NB4 (cell line): ENCODE data around the gene SCMH1.

ENCODE experiments used
- DNase-seq: peaks from one replicate; pipeline ENCODE4 v3.0.0; 2010; ENCODE audit warnings: low read depth
- H3K4me3 ChIP-seq: one replicate; pipeline ENCODE4 v1.5.1; 2011; ENCODE audit warnings: mild to moderate bottlenecking, low read depth, low read length, moderate library complexity
- MYC ChIP-seq: IDR thresholded peaks from 2 replicates; pipeline ENCODE4 v1.6.1; 2011; ENCODE audit warnings: low read depth, low read length
- POLR2A ChIP-seq: IDR thresholded peaks from 2 replicates; pipeline ENCODE4 v1.6.1; 2011; ENCODE audit warnings: mild to moderate bottlenecking; ENCODE audit not compliant: insufficient read length; ENCODE audit errors: extremely low read depth
- TF ChIP-seq, protein P1 (sequence below): IDR thresholded peaks from 2 replicates; pipeline ENCODE4 v1.6.1; 2011; ENCODE audit warnings: low read depth, low read length
- TF ChIP-seq, protein P2 (sequence below): IDR thresholded peaks from one replicate; pipeline ENCODE4 v1.5.1; 2012; ENCODE audit warnings: low read depth, low read length

The SCMH1 gene

DNA sequence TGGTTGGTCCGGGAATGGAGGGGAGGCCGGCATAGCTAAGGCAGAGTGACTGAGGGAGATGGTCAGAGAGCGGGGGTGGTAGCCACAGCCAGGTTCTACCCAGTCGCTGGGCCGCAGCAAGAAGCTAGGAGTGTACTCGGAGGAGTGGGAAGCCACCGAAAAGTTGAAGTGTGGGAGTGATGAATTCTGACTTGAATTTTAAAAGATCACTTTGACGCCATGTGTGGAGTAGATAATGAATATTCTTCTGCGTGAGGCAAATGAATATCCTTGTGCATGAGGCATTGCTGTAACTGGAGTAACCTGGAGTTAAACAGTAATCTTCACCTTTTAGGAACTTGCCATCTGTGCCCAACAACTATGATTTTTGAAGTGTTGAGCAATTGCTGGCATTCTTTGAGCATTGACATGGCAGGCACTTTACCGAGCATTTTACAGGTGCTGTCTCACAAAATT lies 255.8 kb downstream of the SCMH1 start:
- no peak for DNase-seq
- TF ChIP-seq, protein P1, sequence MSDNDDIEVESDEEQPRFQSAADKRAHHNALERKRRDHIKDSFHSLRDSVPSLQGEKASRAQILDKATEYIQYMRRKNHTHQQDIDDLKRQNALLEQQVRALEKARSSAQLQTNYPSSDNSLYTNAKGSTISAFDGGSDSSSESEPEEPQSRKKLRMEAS: no peak
- H3K4me3 ChIP-seq: no peak overlapping the region

DNA sequence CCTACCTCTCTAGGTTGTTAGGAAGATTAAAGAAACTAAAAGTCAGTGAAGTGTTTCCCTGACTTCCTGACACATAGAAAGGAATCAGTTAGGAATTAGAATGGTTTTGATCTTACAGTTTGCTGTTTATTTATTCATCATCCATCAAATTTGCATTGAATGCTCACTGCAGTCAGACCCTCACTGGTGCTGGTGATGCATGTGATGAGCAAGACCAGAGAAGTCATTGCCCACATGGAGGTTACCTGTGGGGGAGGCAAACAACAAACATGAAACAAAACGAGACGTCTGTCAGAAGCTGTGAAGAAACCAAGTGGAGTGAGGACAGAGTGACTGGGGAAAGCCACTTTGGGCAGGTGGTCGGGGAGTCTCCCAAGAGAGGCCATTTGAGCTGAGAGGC lies 256.2 kb downstream of the SCMH1 start:
- TF ChIP-seq MYC: no peak
- TF ChIP-seq, protein P2, sequence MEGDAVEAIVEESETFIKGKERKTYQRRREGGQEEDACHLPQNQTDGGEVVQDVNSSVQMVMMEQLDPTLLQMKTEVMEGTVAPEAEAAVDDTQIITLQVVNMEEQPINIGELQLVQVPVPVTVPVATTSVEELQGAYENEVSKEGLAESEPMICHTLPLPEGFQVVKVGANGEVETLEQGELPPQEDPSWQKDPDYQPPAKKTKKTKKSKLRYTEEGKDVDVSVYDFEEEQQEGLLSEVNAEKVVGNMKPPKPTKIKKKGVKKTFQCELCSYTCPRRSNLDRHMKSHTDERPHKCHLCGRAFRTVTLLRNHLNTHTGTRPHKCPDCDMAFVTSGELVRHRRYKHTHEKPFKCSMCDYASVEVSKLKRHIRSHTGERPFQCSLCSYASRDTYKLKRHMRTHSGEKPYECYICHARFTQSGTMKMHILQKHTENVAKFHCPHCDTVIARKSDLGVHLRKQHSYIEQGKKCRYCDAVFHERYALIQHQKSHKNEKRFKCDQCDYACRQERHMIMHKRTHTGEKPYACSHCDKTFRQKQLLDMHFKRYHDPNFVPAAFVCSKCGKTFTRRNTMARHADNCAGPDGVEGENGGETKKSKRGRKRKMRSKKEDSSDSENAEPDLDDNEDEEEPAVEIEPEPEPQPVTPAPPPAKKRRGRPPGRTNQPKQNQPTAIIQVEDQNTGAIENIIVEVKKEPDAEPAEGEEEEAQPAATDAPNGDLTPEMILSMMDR: no peak
- TF ChIP-seq, protein P1: no peak
- no peak for TF ChIP-seq POLR2A
- no peak overlapping the region for H3K4me3 ChIP-seq
- no peak for DNase-seq

DNA sequence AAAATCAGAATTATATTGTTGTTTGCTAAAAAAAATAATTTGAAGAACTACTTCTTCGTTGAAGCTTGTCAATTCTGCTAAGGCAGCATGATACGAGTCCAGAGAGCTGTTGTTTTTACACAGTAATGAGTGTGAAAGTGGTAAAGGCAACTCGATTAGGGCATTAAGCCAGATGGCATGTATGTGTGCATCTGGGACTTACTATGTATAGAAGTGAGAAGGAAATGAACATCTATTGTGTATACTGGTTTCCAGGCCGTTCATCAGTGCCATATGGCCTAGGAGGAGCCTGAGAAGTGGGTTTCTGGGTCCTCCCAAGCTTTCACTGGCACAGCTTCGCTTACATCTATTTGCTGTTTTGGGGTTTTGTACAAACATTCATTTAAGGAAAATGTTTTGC lies 256.9 kb downstream of the SCMH1 start:
- DNase-seq: no peak
- TF ChIP-seq MYC: no peak
- TF ChIP-seq, protein P2: no peak
- H3K4me3 ChIP-seq: no peak overlapping the region

DNA sequence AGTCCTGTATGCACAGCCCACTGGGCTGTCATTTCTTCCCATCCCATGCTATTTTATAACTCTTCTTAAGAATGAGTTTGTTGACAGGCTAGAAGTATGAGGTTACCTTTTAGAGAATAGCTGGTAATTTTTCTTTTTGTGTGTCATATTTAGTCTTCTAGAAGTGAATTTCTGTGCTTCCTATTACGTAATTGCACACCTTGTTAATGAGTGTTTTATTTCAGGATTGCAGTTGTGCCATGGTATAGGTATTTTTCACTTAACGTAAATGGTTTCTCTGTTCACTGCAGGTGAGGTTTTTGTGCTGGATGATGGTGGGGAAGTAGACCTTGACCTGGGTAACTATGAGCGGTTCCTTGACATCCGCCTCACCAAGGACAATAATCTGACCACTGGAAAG lies 257.6 kb downstream of the SCMH1 start:
- DNase-seq: no peak
- H3K4me3 ChIP-seq: no peak overlapping the region
- TF ChIP-seq, protein P1: no peak
- TF ChIP-seq POLR2A (no peak), MYC (no peak)
- TF ChIP-seq, protein P2: no peak

DNA sequence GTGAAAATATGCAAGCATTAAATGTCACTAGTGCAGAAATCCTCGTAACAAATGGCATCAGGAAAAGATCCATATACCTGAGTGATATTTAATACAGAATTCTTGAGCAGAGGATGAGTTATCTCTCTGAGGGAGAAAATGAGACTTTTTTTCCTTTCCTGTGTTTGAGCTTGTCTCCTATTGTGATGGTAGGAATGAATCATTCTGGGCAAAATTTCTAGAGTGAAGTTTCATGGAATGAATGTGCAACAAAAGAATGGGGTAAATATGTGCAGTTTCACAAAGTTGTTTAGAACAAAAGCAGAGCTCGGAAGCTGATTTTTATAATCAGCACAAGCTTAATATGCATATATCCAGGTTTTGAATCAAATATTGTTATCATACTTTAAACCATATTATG lies 258.0 kb downstream of the SCMH1 start:
- no peak for DNase-seq
- H3K4me3 ChIP-seq: no peak overlapping the region
- no peak for TF ChIP-seq MYC
- no peak for TF ChIP-seq POLR2A
- TF ChIP-seq, protein P2: no peak
- TF ChIP-seq, protein P1: no peak

DNA sequence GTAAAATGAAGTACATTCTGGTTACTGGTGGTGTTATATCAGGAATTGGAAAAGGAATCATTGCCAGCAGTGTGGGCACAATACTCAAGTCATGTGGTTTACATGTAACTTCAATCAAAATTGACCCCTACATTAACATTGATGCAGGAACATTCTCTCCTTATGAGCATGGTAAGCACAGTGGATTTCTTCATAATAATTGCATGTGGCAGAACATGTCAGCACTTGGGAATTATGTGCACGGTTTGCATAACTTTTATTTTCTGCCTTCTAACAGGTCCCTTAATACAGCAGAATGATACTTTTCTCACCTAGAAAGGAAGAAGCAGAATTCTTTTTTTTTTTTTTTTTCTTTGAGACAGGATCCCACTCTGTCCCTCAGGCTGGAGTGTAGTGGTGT lies 258.8 kb downstream of the SCMH1 start:
- DNase-seq: no peak
- TF ChIP-seq MYC (no peak), POLR2A (no peak)
- TF ChIP-seq, protein P1: no peak
- TF ChIP-seq, protein P2: no peak
- H3K4me3 ChIP-seq: no peak overlapping the region
